Pancreas (tissue), 10 donors: ENCODE results near the gene SCRN2. TPM values are rescaled to one million over a fixed set of nuclear protein-coding genes. Genes with fewer than 3 reads are reported as not detected.
A peak's percentile ranks its signal among the peaks of the same experiment; 100 is the strongest.

Experiments
- ATAC-seq, 4 donors: fragments of 200-7000 bp; cut with Tn5 transposase; one replicate each; pipeline versions ENCODE4 v1.8.0 to v1.9.1; 2020; ENCODE audit warnings: mild to moderate bottlenecking in 4 of 4, moderate library complexity in 4 of 4
- DNase-seq, 6 donors: peaks; one replicate each; pipeline ENCODE4 v3.0.0-alpha.2; 2020
- FAIRE-seq: peaks from 2 replicates; lab custom pipeline; 2012; peaks lifted over from hg19 to GRCh38; lab: Jason Lieb, UNC
- H3K27ac ChIP-seq, 4 donors: fragments of 200-600 bp; sonication (generic); 1 replicate in 3 of 4; 2 replicates in 1 of 4; pipeline versions ENCODE4 v1.5.0 to v1.8.0; 2020
- H3K27me3 ChIP-seq, 4 donors: fragments of 200-600 bp; one replicate each; pipeline ENCODE4 v1.8.0; 2021
- H3K36me3 ChIP-seq, 3 donors: fragments of 200-600 bp; sonication (generic) in 1 of 3; one replicate each; pipeline versions ENCODE4 v1.5.0 to v1.8.0; 2020 to 2021
- H3K4me1 ChIP-seq, 3 donors: fragments of 200-600 bp; one replicate each; pipeline ENCODE4 v1.8.0; 2021
- H3K4me3 ChIP-seq, 4 donors: fragments of 200-600 bp; sonication (generic) in 2 of 4; one replicate each; pipeline versions ENCODE4 v1.5.0 to v1.8.0; 2020 to 2021
- H3K9me3 ChIP-seq, 4 donors: fragments of 200-600 bp; one replicate each; pipeline ENCODE4 v1.8.0; 2021
- CTCF ChIP-seq, 4 donors: fragments of 200-600 bp; sonication (generic) in 3 of 4; IDR thresholded peaks; one replicate each; pipeline versions ENCODE4 v1.5.0 to v1.8.0; 2021; ENCODE audit warnings: antibody characterized with exemption in 4 of 4
- WGBS, 2 donors: extraction: QIAGEN DNeasy Blood & Tissue Kit; methylation state at CpG; one replicate each; pipeline ENCODE4 v1.1.7; 2013; 5-methylcytosine and 5-hydroxymethylcytosine counted together
- intact Hi-C, 3 donors: fragments of 100-400 bp; cut with DNase I; formaldehyde crosslinking; loops; one replicate each; pipeline versions ENCODE4 v1.11.1 to v1.14.2; 2022
- polyA plus RNA-seq, 2 donors: library from polyadenylated mRNA; stranded (reverse); fragments of 200-250 nt; gene quantifications; one replicate each; pipeline ENCODE4 v1.2.3, GENCODE V29; 2013
- total RNA-seq, 6 donors: library from RNA; stranded (reverse); fragmentation: NEBNext Ultra II Directional in 4 of 6; extraction: Animal tissue kit (Norgen Biotek cat#: 25700) in 4 of 6; gene quantifications; one replicate each; pipeline versions ENCODE4 v1.2.1 to v1.2.4, GENCODE V29; 2021 to 2023
- donor health status: healthy with polysubstance abuse.
- donor health status: DM: no; HTN: no; CAD: no; lungs with moderate emphysema.
- donor health status: DM: no; HTN: no; CAD: no.
- donor health status: control.
- donor health status: control.
- donor health status: Bipolar disorder and iron deficiency.
- donor health status: DM: yes; HTN: yes; CAD: no.
- donor health status: DM: no; HTN: no; CAD: no.
- donor health status: DM: no; HTN: no; CAD: no.
- donor health status: DM: yes; HTN: yes; CAD: no.

The SCRN2 gene
- total and polyA plus RNA-seq, 8 donors = 12.6 to 56.1 (median 20.8) TPM

DNA sequence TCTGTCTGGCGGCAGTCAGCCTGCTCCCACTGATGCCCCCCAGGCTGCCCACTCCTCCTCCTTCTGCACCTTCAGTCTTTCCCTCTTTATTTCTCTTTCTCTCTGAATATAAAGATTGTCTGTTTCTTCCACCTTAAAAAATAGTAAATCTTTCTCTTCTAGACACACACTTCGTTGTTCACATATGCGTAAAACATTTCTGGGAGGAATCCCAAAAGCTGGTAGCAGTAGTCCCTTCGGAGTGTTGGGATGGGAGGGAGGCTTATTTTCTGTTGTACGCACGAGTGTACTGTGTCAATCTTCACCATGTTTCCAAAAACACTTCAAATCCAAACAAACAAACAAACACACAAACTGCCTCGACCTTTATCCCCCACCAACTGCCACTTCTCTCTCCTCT lies 29.4 kb downstream of the SCRN2 start:
- WGBS, 2 donors = 45 to 64% methylated on average over 7 of the region's 7 CpGs
- peak overlapping the region in 3 of 4 donors; percentile 52 to 79 (median 73) for H3K27ac ChIP-seq
- DNase-seq (no peak), FAIRE-seq (no peak), ATAC-seq (no peak)
- no peak for TF ChIP-seq CTCF (IDR thresholded peaks at IDR 0.05)
- H3K4me1 ChIP-seq = peaks cover 28 to 36% (median 35%) of the 10 kb centered on the region in 3 donors
- H3K4me3 ChIP-seq = no peak overlapping the region
- intact Hi-C loops = no loop called here
- H3K36me3 ChIP-seq = peaks cover 0 to 43% (median 17%) of the 10 kb centered on the region in 3 donors
- no peaks in the 10 kb centered on the region for H3K9me3 ChIP-seq
- H3K27me3 ChIP-seq = no peaks in the 10 kb centered on the region

DNA sequence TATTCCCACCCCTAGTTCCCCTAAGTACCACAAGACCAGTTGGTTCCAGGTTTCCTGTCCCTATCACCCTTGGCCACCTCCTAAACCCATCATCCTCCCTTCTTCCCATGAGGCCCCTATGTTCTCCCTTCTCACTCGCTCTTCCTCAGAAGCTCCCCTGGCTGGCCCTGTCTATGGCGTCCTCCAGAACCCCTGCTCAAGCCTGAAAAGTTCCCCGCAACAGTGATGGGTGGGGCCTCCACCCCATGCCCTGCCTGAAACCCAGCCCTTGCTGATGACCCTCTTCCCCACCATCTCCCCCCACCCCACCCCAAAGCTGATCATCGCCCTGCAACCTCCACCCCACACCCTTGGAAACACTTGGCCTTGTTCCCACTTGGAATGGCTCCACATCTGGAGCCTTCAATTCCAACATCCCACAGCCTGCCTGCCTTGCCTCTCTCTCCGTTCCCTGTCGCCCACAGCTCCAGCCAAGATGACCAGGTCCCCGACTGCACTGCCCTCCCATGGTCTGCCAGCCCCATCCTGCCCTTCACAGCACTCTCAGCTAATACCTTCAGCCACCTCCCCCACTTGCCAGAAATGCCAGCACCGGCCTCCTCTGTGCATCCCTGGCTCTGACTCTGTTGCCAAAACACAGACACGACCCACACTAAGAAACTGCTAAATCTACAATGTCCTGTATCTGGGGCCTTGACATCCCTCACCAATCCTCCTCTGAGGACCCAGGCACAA lies 30.0 kb downstream of the SCRN2 start:
- peaks cover 0 to 39% (median 11%) of the 10 kb centered on the region in 3 donors for H3K36me3 ChIP-seq
- FAIRE-seq = no peak
- intact Hi-C loops = no loop called here

GRCh38 chr17:47810200-47810821 lies 30.8 kb downstream of the SCRN2 start:
- FAIRE-seq (peak; percentile 17), ATAC-seq (peak; percentile 88 to 92 (median 89))
- WGBS, 2 donors = 8 to 13% methylated on average over 10 of the region's 10 CpGs

More for the DNA sequence above, 30.0 kb downstream of the SCRN2 start:
- Histone ChIP-seq H3K27ac (peak overlapping the region; percentile 52 to 79 (median 68)), H3K4me3 (no peak overlapping the region), H3K27me3 (no peaks in the 10 kb centered on the region), H3K4me1 (peaks cover 28 to 36% (median 35%) of the 10 kb centered on the region in 3 donors), H3K9me3 (no peaks in the 10 kb centered on the region)
- WGBS, 2 donors = 23 to 27% methylated on average over 9 of the region's 9 CpGs
- no peak for TF ChIP-seq CTCF (IDR thresholded peaks at IDR 0.05)
- peak; percentile 3 to 27 (median 10) for ATAC-seq
- DNase-seq = peak in 4 of 6 donors; percentile 39 to 69 (median 52)

DNA sequence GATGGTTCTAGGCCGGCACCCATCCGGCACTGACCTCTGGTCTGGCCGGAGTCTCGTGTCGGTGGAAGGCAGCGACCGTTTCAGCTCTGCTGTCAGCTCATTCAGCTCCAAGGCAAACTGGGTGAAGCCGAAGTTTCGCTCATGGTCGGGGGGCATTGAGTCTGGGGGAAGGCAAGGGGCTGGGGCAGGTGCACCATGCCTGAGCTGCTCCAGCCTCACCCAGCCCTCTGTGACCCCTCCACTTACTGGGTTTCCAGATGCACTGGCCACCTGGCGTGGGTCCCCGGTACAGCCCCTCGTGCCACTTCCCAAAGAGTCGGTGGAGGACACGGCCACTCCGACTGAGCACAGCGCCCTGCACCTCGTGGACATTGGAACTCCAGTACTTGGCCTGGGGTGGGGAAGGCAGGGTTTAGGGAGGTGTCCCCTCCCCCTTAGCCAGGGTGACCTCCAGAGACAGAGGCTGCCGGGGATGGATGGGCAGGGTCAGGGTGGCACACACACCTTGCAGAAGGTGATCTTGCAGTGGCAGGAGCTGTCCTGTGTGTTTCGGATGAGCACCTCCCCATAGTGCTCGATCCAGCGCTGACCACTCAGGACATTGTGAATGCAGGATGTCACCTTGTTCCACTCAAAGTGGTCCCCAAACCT lies 32.1 kb downstream of the SCRN2 start:
- H3K36me3 ChIP-seq = peaks cover 0 to 26% (median 11%) of the 10 kb centered on the region in 3 donors
- no peak overlapping the region for H3K4me3 ChIP-seq
- 84 to 86% methylated on average over 22 of the region's 22 CpGs for WGBS, 2 donors
- FAIRE-seq = no peak
- peak overlapping the region; percentile 52 to 79 (median 68) for H3K27ac ChIP-seq
- no peaks in the 10 kb centered on the region for H3K9me3 ChIP-seq
- peaks cover 28 to 36% (median 35%) of the 10 kb centered on the region in 3 donors for H3K4me1 ChIP-seq
- no peak for ATAC-seq
- DNase-seq = peak in 2 of 6 donors; percentile 16 to 47
- intact Hi-C loops = loop anchor here in 1 of 3 donors (10.0 kb wide), 1 partner anchor 114 kb away; the partner anchor contains the start of gene TBKBP1
- TF ChIP-seq CTCF (IDR thresholded peaks at IDR 0.05) = no peak
- H3K27me3 ChIP-seq = no peaks in the 10 kb centered on the region

More at GRCh38 chr17:47810200-47810821, 30.8 kb downstream of the SCRN2 start:
- peak overlapping the region; percentile 52 to 79 (median 68) for H3K27ac ChIP-seq
- H3K36me3 ChIP-seq = peaks cover 0 to 32% (median 11%) of the 10 kb centered on the region in 3 donors
- no peak for TF ChIP-seq CTCF (IDR thresholded peaks at IDR 0.05)
- no peaks in the 10 kb centered on the region for H3K9me3 ChIP-seq
- H3K4me3 ChIP-seq = no peak overlapping the region
- H3K27me3 ChIP-seq = no peaks in the 10 kb centered on the region
- DNase-seq = peak; percentile 76 to 93 (median 90)
- intact Hi-C loops = no loop called here
- peaks cover 28 to 36% (median 35%) of the 10 kb centered on the region in 3 donors for H3K4me1 ChIP-seq
